ENCODE measurements around the gene SOWAHA. TPM values are rescaled to one million over a fixed set of nuclear protein-coding genes. Genes with fewer than 3 reads are reported as not detected.

SOWAHA gene
- total RNA-seq, 1 experiment from 2014 or later, result not detected

GRCh38 chr5:132834057-132834456, 21.0 kb downstream of the SOWAHA start:
- ChIA-PET POLR2A (ENCODE audit: low non-redundant PET) (no interaction called here), CTCF (no interaction called here)
- intact Hi-C loops (cut with micrococcal nuclease; ENCODE audit: unreplicated experiment), result no loop called here
- Histone ChIP-seq H3K27ac (ENCODE audit: low read depth, low read length, poor library complexity, severe bottlenecking) (no peak overlapping the region), H3K9me3 (ENCODE audit: low read depth, low read length, poor library complexity, severe bottlenecking) (no peaks in the 10 kb centered on the region), H3K36me3 (ENCODE audit: insufficient read depth, low read length, poor library complexity, severe bottlenecking) (no peaks in the 10 kb centered on the region), H3K27me3 (replicated peaks; ENCODE audit: insufficient read depth, low read depth, low read length, poor library complexity) (peaks cover 6% of the 10 kb centered on the region), H3K4me3 (ENCODE audit: low read depth, low read length, poor library complexity, severe bottlenecking) (no peak overlapping the region), H3K4me1 (ENCODE audit: insufficient read depth, low read length, poor library complexity, severe bottlenecking) (peaks cover 2% of the 10 kb centered on the region)
- no TSS peak for BruUV-seq (replicated peaks)
- no peak for TF ChIP-seq EZH2 (IDR thresholded peaks at IDR 0.05; ENCODE audit: borderline replicate concordance, low read depth, low read length, poor library complexity, severe bottlenecking)
- no peak for TF ChIP-seq CTCF (conservative IDR thresholded peaks at IDR 0.05; ENCODE audit: low read depth, low read length)
- DNase-seq (ENCODE audit: low spot score), result no peak

DNA sequence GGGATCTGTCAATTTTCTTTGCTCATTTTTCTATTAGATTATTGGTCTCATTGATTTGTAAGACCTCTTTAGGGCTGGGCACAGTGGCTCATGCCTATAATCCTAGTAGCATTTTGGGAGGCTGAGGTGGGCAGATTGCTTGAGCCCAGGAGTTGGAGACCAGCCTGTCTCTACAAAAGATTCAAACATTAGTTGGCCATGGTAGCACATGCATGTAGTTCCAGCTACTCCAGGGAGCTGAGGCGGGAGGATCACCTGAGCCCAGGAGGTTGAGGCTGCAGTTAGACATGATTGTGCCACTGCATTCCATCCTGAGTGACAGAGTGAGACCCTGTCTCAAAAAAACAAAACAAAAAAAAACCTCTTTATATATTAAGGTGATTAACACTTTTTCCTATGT, 23.8 kb downstream of the SOWAHA start:
- ChIA-PET CTCF (interaction anchor here (0.5 kb wide), 1 partner anchor 1968 kb away, joined by 7 read pairs; no protein-coding TSS in a partner anchor), POLR2A (ENCODE audit: low non-redundant PET) (no interaction called here)

DNA sequence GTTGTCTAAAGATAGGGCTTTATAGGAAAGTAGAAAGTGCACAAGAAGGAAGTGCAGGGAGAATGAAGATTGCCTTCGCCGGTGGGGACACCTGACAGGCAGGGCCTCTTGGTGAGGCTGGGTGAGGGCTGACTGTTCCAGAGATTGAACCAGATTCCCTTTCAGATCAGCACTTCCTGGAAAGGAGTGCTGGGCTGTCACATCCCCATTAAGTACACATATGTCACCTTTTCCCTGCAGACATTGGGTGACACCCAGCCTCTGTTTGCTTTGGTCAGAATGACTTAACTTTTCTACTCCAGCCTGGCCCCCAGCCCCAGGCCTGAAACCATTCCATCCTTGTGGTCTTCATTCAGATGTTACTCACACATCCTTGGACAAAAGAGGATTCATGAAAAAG, 24.8 kb downstream of the SOWAHA start:
- Histone ChIP-seq H3K9me3 (ENCODE audit: low read depth, low read length, poor library complexity, severe bottlenecking) (no peaks in the 10 kb centered on the region), H3K27me3 (replicated peaks; ENCODE audit: insufficient read depth, low read depth, low read length, poor library complexity) (no peaks in the 10 kb centered on the region), H3K36me3 (ENCODE audit: insufficient read depth, low read length, poor library complexity, severe bottlenecking) (no peaks in the 10 kb centered on the region), H3K27ac (ENCODE audit: low read depth, low read length, poor library complexity, severe bottlenecking) (no peak overlapping the region), H3K4me1 (ENCODE audit: insufficient read depth, low read length, poor library complexity, severe bottlenecking) (no peaks in the 10 kb centered on the region), H3K4me3 (ENCODE audit: low read depth, low read length, poor library complexity, severe bottlenecking) (no peak overlapping the region)
- TF ChIP-seq EZH2 (IDR thresholded peaks at IDR 0.05; ENCODE audit: borderline replicate concordance, low read depth, low read length, poor library complexity, severe bottlenecking), result no peak
- TF ChIP-seq CTCF (conservative IDR thresholded peaks at IDR 0.05; ENCODE audit: low read depth, low read length), result no peak
- ChIA-PET POLR2A (ENCODE audit: low non-redundant PET) (no interaction called here), CTCF (no interaction called here)
- no peak for DNase-seq (ENCODE audit: low spot score)
- no TSS peak for BruUV-seq (replicated peaks)
- intact Hi-C loops (cut with micrococcal nuclease; ENCODE audit: unreplicated experiment), result no loop called here

More for the DNA sequence above, 23.8 kb downstream of the SOWAHA start:
- Histone ChIP-seq H3K9me3 (ENCODE audit: low read depth, low read length, poor library complexity, severe bottlenecking) (no peaks in the 10 kb centered on the region), H3K4me3 (ENCODE audit: low read depth, low read length, poor library complexity, severe bottlenecking) (no peak overlapping the region), H3K27me3 (replicated peaks; ENCODE audit: insufficient read depth, low read depth, low read length, poor library complexity) (no peaks in the 10 kb centered on the region), H3K4me1 (ENCODE audit: insufficient read depth, low read length, poor library complexity, severe bottlenecking) (no peaks in the 10 kb centered on the region), H3K27ac (ENCODE audit: low read depth, low read length, poor library complexity, severe bottlenecking) (no peak overlapping the region), H3K36me3 (ENCODE audit: insufficient read depth, low read length, poor library complexity, severe bottlenecking) (no peaks in the 10 kb centered on the region)
- no peak for TF ChIP-seq EZH2 (IDR thresholded peaks at IDR 0.05; ENCODE audit: borderline replicate concordance, low read depth, low read length, poor library complexity, severe bottlenecking)
- TF ChIP-seq CTCF (conservative IDR thresholded peaks at IDR 0.05; ENCODE audit: low read depth, low read length), result no peak
- no TSS peak for BruUV-seq (replicated peaks)
- intact Hi-C loops (cut with micrococcal nuclease; ENCODE audit: unreplicated experiment), result no loop called here
- DNase-seq (ENCODE audit: low spot score), result no peak

Measured in A673 (cell line).